NCI-H2196 treated with DMSO at 0.1 percent for 48 hours (cell line): ENCODE results near the gene PPCDC.
A peak's percentile ranks its signal among the peaks of the same experiment; 100 is the strongest.

Experiments used
- DNase-seq: peaks from one replicate; lab custom pipeline; 2025; ENCODE audit not compliant: unreplicated experiment; lab: John Stamatoyannopoulos, UW

The PPCDC gene, protein sequence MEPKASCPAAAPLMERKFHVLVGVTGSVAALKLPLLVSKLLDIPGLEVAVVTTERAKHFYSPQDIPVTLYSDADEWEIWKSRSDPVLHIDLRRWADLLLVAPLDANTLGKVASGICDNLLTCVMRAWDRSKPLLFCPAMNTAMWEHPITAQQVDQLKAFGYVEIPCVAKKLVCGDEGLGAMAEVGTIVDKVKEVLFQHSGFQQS

DNA sequence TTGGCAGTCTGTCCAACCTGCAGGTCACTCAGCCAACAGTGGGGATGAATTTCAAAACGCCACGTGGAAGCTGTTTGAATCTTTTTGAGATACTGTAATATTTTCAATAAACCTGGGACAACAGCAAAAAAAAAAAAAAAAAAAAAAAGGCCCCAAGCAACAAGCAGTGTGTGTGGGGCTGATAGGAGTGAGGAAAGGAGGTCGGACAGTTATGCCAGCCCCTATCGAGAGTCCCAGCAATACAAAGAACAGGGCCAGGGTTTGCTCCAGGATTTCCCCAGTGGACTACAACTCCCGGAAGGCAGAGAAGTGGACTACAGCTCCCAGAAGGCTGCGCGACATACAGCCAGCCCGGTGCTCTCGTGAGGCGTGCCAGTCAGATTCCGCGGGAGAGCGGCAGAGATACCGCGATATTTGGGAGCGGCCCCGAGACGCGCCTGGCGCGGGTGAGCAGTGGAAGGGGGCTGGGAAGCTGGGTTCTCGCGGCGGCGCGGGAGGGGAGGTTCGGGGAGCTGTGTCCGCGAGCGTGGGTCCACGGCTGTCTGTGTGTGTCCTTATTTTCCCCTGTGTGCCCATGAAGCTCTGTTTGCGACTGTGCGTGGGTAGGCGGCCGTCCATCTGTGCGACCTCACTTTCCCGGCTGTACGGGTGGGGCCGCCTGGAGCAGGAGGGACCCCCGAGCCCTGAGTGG, at the start of gene PPCDC:
Gene PPCDC (plus strand): TSS at position 410 of the 691 bp plus-strand sequence. CDS start 4,729 bp downstream, outside the sequence.
- peak; percentile 80 for DNase-seq

DNA sequence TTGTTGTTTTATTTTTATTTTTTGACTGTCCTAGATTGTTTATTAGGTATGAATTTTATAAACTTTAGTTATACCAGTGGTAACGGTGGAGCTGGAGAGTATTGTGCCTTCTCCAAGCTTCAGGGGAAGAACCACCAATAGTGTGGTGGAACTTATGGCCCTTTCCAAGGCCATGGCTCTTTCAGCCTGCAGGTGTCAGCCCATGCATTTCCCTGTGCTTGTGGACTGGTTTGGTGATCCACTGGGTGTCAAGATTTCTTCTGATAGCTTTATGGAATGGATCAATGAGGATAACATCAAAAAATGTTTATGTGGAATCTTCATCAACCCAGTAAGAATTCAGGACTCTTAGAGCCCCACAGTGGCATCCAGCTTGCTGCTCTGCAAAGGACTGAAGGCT, 47.2 kb upstream of the PPCDC start:
- no peak for DNase-seq

DNA sequence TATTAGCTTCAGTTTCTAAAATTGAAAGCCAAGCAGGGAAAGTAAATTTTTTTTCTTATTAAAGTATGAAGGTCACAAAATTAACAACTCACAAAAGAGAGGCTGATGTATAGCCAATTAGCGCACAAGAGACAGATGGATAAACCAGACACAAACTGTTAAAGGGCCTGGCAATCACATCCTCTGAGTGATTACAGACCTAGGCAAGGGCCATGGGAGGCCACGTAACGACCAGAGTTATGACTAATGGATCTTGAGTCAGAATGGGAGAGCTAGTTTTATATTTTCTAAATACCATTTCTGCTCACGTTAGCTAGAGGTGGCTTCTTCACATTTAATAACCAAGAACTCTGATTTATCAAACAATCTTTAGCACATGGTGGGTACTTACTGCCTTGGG, 45.8 kb upstream of the PPCDC start:
- DNase-seq: no peak

DNA sequence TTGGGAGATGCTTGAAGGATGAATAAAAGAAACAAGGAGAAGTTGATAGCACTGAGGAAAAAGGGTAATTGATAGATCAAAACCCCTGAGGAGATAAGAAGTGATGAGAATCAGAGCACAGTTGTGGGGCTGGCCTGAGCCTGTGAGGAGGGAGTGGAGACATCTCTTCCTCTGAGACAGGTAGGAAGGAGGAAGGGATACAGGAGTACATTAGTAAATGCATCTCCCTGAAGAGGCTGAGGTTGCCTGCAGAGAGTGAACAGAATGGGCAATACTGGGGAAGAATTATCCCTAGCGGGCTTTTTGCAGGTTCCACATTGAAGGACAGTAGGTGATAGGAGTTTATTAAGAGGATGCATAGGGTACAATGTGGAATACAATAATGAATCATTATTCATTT, 45.3 kb upstream of the PPCDC start:
- no peak for DNase-seq

DNA sequence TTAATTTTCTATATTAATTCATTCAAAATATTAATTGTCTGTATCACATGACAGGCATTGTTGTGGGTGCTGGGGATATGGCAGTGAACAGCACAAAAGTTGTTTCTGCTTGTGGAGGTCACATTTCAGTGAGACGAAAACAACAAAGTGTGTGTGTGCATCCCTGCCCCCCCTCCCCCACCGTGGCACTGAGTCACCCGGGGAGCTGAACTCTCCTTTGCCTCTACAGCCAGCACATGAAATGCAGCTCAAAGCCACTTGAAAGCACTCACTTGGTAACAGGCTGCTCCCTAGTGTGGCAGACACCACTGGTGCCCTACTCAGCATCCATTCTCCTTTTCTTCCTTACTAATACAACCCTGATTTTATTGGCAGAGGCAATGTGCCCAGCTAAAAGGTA, 44.9 kb upstream of the PPCDC start:
- peak; percentile 9 for DNase-seq

DNA sequence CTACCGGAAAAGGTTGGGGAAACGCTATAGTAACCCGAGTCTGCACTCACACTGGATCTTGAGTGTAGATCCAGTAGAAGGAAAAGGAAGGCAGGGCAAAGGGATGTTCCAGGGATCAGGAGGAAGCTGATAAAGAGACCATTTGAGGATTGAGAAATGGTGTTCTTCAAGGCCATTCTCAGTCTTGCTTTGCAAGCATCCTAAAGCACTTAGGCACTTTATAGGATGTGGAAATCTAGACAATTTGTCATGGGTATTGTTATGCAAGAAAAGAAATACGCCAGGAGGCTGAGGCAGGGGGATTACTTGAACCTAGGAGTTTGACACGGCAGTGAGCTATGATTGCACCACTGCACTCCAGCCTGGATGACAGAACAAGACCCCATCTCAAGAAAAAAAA, 41.2 kb upstream of the PPCDC start:
- DNase-seq: no peak

DNA sequence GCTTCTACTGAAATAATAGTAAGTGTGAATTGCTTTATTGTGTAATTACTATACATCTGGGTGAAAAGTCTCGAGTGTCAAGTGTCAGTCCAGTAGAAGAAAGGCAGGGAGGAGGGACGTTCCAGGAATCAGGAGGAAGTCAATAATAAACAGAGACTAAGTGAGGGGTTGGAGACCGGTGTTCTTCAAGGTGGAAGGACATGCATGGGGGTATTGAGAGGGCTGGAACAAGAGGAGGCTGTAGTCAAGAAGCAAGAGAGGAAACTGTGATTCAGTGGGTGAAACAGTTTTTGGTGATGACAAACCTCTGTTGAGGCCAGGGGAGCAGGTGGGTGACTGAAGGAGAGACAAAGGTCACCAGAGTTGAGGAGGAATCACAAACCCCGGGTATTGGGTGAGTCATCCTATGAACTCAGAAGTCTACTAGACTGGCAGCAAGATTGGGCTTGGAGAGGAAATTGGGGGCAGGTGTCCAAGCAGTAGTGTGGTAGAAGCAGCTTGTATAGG, 39.6 kb upstream of the PPCDC start:
- no peak for DNase-seq

DNA sequence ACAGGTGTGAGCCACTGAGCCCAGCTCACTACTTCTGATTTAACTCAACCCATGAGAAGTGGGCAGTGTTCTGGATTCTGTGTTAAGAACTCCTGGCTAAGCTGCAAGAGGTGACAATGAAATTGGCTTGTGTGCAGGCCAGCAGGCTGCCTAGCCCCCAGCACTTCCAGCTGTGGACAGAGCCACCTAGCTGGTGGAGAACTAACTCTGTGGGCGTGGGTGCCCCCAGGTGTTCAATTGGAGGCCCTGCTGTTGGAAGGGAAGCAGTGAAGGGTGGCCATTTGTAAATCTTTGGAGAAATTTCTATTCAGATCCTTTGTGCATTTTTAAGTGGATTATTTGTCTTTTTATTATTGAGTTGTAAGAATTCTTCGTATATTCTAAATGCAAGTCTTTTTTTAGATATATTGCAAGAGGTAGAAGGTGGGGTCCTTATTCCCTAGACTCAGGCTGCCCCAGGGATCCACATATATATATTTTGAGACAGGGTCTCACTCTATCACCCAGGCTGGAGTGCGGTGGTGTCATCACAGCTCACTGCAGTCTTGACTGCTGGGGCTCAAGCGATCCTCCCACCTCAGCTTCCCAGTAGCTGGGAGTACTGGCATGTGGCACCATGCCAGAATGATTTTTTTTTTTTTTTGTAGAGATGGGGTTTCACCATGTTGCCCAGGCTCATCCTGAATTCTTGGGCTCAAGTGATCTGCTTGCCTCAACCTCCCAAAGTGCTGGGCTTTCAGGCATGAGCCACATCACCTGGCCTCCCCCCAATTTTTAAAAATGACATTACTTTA, 35.2 kb upstream of the PPCDC start:
- DNase-seq: peak; percentile 18

DNA sequence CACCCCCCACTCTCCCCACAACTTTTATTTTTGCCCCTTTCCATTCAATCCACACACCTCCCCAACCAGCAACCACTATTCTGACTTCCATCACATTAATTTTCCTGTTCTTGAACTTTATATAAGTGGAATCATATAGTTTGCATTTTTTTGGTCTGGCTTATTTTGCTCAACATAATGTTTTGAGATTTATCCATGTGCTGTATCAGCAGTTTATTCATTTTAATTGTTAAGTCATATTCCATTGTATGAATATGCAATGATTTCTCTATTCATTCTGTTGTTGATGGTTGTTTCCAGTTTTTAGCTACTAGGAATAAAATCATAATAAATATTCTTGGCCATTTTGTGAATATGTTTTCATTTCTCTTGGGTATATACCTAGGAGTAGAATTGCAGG, 33.9 kb upstream of the PPCDC start:
- no peak for DNase-seq

DNA sequence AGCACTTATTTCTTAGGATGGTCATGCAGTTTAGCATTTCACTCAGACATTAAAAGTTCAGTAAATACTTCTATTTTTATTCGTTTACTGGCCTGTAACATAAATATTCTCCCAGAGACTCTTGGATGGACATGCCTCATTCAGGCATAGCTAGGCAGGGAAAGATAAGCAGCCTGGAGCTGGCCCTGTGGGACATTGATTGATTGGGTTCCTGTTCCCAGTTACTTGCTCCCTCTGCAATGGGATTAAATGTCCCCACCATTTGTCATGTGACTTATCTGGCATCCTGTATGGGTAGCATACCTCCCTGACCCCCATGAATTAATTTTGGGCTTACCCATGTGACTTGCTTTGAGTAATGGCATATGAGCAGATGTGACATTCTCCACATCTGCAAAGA, 30.8 kb upstream of the PPCDC start:
- no peak for DNase-seq

DNA sequence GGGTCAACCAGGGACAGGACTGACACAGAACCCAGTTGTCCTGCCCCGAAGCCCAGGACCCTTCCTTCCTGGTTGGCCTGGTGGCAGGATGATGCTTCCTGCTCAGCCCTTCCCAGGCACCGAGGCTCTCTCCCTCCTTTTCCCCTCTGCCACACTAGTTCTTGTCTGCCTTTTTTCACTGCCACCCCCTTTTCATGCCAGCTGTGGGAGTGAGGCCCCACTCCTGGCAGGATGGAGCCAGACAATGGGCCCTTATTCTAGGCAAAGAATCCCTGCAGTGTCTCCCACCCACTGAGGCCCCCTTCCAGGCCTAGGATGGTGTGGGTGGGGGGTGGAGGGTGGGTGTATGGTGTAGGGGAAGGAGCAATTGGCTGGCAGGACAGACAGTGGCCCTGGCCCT, 29.2 kb upstream of the PPCDC start:
- DNase-seq: no peak

DNA sequence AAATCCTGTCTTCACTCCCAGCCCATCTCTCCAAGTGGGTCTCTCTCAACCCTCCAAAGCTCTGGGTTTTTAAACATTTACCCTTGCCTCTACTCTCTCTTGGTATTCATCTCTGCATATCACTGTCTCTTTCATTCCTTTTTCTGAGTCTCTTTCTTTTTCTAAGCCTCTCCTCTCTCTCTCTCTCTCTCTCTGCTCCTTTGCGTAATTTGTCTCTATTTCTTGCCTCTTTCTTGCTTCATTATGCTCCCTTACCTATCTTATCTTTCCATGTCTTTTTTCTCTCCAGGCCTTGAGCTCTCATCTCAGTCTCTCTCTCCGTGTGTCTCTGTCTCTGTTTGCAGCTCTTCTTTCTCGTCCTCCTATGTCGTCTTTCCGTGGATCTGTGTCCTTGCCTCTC, 28.7 kb upstream of the PPCDC start:
- no peak for DNase-seq

DNA sequence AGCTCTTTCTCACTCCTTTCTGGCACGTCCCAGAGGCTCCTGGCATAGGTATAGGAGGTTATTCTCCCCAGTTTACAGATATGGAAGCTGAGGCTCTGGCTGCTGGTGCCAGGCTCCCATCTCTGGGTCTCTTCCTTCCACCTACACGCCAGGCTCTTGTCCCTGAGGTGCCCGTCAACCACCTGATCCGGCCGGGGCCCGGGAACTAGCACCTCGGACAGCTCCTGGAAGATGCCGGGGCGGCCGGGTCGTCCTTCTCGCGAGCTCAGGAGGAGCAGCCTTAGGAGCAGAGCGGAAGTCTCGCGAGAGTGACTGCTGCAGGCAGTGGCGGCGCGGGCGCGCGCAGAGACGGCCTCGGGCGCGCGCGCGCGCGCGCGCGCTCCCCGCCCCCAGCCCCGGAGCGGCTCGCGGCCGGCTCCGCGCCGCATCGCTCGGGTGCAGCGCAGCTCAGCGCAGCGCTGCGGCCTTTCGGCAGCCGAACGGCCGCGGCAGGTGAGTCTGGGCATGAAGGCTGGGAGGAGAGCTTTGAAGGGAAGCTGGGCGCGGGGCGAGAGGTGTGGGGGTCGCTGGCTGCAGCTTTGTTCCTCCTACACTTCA, 28.1 kb upstream of the PPCDC start, which contains the start of gene SCAMP5:
Gene SCAMP5 (plus strand): TSS at position 382 of the 597 bp plus-strand sequence. CDS start 16,277 bp downstream, outside the sequence.
- DNase-seq: peak; percentile 80

DNA sequence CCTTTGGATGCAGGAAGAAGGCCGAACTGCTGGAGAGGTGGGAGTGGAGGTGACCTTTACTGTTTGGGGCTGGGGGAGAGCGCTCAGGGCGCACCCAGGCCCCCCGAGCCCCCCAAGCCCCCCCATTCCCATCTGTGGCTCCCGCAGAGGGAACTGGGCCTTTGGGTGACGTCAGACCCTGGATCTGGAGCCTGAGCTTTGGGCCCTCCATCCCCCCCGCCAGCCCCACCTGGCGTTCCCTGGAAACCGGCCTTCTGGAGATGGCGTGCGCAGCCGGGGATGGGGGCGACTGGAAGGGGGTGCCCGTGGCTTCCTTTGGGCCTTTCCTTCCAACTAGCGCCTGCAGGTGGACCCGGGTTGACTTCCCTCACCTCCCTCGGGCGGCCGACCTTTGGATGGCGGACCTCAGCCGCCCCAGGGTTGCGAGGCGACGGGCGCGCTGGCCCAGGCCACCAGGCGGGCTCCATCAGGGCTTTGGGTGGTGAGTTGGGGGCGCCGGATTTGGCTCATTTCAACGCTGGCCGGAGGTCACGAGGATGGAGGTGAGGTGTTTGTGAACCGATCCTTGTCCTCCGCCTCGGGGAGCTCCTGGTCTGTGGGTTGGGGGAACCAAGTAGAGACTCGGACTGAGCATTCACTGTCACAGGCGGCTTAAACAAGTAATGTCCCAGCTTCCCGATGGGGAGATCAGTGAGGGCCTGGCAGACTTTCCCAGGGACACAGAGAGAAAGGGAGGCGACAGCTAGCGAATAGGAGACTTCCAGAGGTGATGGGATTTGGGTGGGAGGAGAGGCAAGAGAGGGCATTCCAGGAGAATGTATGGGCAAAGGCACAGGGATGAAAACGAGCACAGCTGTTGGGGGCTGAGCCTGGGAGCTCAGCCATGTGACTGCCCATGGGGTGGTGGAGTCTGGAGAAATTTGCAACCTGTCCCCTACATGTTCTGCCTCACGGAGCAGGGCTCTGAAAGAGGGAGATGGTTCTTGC, 27.3 kb upstream of the PPCDC start:
- DNase-seq: no peak

DNA sequence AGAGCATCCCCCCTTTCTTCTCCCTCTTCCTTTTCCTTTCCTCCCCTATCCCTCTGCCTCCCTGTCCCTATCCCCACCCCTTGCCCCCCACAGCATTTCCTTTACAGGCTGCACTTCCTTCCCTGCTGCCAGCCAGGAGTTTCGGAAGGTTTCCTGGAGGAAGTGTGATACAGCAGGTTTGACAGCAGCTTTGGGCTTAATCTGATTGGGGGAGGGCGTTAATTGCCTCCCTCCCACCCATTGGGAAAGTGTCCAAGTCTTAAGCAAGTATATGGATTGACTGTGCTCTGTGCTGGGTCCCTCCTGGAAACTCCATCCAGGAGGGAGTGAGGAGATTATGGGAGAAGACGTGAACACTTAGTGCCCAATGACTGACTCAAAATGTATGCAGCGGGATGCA, 26.2 kb upstream of the PPCDC start:
- DNase-seq: no peak

DNA sequence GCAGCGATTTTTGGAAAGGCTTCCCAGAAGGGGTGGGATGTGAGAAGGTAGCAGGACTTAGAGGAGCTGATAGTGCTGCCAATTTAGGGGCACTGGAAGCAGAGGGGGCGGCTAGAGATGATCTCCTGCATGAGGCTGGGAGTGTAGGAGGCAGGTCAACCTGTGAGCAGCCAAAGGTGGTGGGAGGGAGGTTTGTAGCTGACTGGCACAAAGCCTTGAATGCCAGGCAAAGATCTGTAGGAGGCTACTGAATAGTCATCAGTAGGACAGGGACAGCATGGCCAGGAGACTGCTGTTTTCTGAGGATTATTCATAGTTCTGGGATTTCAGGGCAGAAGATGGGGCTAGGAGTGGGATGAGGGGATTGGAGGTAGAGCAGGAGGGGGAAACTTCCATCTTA, 25.8 kb upstream of the PPCDC start:
- no peak for DNase-seq

DNA sequence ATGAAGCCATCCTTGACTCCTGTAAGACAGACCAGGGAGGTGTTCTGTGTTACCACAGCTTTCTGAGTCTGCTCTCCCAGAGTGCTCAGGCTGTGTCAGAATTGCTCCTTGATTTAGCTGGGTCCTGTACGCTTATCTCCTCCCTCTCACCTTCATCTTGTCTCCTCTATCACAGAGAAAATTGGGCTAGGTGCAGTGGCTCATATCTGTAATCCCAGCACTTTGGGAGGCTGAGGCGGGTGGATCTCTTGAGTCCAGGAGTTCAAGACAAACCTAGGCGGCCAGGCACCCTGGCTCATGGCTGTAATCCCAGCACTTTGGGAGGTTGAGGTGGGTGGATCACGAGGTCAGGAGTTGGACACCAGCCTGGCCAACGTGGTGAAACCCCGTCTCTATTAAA, 22.1 kb upstream of the PPCDC start:
- DNase-seq: no peak

DNA sequence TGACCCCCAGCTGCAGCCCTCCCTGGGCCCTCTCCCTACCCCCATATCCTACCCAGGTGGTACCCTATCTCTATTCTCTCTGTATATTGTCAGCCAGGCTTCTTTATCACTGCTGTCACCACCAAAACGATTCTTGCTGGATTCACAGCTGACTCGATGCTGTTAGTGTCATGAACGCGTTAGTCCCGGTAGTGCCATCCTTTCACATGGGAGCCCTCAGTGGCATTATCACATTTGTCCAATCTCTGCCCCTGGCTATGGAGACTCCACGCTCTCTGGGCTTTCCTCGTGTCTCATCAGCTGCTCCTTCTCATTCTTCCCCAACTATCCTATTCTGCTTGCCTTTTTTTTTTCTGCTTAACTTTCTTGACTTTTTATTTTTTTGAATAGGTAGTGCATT, 21.0 kb upstream of the PPCDC start:
- no peak for DNase-seq

DNA sequence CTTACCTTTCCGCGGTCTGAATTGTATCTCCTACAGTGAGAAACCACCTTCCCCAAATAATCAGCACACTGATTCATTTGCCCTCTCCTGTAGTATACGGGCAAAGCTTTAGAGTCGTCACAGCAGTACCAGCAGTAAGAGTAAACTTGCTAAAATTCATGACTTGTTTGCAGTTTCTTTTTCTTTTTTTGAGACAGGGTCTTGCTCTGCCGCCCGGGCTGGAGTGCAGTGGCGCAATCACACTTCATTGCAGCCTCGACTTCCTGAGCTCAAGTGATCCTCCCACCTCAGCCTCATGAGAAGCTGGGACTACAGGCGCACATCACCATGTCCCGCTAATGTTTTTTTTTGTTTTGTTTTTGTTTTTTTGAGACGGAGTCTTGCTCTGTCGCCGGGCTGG, 16.2 kb upstream of the PPCDC start:
- no peak for DNase-seq

DNA sequence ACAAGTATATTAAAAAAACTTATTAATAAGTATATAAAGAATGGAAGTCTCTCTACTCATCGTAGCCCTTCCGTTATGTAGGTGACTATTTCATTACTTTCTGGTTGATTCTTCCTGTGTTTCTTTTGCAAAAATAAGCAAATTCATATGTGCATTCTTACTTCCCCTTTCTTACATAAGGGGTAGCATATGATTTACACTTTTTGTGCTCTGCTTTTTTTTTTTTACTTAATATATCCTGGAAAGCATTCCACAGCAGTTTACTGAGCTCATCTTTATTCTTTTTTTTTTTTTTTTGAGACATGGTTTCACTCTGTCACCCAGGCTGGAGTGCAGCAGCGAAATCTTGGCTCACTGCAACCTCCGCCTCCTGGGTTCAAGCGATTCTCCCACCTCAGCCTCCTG, 15.2 kb upstream of the PPCDC start:
- no peak for DNase-seq
